GM21515 (cell line): ENCODE measurements around the gene CCNL1.

Experiments
- ATAC-seq: cut with Tn5 transposase; IDR thresholded peaks from one replicate; pipeline ENCODE4 v1.9.1; 2021; ENCODE audit not compliant: unreplicated experiment

The CCNL1 gene

GRCh38 chr3:157147099-157147803 is 12.7 kb downstream of the CCNL1 start:
- no peak for ATAC-seq

DNA sequence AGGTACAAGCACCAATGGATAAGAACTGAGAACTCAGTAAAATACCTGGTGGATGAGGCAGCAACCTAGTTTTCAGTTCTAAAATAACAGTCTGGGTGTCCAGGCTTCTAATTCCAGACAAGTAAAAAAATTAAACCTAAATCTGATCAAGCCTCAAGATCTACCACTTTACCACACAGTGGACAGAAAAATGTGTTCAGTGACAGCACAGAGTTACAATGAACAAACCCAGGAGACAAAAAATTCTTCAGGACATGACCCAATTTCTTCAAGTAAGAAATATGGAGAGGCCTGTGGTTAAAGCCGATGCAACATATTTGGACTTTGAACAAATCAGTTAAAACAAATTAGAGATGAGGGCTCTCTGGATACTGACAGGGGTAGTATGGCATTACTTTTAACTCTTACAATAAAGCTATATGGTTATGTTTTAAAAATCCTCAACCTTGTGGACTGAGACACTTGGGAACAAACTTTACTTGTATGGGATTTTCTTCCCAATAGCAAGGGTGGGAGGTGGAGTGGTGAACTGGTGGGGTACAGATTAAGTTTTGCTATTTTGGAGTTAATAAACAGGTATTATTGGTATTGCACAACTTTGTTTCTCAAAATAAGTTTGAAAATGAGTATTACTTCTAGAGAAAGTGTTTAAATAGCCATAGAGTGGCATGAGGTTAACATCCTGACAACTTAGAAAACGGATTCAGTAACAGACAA is 14.2 kb downstream of the CCNL1 start:
- ATAC-seq: no peak

GRCh38 chr3:157142315-157142714 is 17.6 kb downstream of the CCNL1 start:
- no peak for ATAC-seq

DNA sequence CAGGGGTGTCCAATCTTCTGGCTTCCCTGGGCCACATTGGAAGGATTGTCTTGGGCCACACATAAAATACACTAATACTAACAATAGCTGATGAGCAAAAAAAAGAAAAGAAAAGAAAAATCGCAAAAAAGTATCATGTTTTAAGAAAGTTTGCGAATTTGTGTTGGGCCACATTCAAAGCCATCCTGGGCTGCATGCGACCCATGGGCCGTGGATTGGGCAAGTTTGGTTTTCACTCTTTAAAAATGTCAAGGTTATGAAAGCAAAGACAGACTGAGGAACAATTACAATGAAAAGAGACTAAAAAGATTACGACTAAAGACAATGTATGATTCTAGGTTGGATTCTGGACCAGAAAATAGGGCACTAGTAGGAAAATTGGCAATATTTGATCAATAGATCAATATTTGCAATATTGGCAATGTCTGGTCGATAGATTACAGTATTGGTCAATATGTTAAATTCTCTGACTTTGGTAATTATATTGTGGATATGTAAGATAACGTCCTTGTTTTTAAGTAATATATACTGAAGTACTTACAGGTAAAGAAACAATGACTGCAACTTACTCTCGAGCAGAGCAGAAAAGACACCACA is 19.9 kb downstream of the CCNL1 start:
- no peak for ATAC-seq

DNA sequence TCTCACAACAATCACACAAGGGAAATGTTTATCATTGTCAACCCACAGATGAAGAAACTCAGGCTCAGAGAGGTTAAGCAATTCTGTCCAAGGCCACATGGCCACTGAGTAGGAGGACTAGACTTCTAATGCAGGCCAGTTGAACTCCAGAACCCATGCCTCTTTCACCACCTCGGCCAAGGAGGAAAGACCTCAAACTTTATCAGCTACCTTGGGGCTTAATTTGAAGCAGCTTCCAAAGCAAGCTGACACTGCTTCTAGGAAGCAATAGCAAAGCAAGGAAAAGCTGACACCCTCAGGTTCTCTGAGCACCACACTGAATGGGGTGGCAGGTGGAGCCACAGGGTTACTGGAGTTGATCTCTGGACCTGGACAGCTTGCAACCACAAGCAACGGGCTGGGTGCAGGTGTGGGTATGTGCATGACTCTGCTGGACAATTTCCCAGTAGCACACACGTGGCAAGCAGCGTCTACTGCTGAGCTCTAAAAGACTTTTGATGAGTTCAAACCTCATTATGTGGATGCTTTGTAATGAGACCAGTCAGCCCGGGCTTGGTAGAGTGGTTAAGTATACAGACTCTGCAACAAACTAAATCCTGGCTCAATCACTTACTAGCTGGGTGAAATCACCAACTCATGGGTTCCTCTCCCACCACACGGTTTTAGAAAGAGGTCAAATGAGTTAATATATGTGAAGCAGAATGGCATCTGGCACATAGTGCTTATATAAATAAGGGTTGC is 23.1 kb downstream of the CCNL1 start:
- ATAC-seq: no peak

DNA sequence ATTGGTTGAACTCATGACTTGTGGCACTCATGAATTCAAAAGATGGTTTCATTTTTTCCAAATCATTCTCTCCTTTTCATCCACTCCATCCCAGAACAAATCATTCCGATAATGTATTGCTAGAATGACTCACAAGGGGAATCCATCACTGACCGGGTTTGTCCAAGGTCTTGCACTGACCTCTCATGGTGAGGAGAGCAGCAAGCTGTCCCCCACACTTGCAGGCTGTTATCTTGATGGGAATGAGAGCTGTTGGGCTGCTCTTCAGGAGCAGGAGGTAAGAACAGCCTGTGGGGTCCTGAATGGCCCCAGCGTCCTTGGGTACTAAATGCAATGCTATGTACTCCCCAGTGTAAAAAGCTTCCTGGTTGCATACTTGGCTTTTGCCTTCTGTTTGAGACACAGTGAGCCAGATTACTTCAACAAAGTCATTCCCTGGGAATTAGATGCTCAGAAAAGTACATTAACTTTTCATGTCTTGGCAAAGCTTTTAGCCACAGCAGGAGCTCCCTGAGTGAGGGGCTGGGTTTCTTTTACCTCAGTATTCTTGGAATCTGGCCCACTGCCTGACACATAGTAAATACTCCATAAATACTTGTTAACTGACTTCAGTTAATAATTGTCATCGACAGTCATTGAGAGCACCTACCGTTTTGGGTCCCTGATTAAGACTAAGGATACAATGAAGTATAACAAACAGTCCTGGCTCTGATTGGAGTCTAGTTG is 24.1 kb downstream of the CCNL1 start:
- no peak for ATAC-seq

- peak; percentile 49 for ATAC-seq
Observed at GRCh38 chr3:157134620-157135191, 25.2 kb downstream of the CCNL1 start.

DNA sequence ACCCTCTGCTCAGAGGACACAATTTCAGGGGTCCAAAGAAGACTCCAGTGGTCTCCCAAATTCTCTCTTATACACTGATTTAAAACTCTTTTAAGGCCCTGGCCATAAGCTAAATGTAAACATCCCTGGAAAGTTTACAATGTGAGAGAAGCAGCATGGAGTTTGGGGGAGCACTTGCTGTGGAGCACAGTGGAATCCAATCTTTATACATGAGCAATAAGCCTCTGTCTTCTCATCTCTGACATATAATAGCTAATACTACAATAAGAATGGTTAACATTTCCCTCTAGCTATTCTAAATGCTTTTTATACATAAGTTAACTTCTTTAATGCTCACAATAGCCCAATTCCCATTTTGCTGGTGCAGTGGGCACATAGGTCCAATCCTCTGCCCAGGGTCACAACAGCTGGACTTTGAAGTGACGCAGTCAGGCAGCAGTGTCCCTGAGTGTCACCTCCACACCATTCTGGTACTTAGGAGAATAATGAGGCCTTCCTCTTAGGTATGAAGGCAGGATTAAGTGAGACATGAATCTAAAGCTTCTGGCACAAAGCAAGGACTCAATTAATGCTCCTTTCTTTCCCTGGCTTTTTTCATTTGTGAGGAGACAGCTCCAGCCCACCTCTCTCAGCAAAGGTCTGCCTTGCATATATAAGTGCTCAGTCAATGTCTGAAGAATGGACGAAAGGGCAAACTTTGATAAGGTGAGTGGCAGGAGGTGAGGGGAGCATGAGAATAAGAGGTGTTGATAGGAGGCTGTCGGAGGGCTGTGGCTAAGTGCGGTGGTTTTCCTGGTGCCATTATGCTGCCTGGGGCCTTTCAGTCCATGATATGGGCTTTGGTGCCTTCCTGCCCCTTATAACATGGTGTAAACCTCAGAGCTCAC is 26.3 kb downstream of the CCNL1 start:
- ATAC-seq: no peak

DNA sequence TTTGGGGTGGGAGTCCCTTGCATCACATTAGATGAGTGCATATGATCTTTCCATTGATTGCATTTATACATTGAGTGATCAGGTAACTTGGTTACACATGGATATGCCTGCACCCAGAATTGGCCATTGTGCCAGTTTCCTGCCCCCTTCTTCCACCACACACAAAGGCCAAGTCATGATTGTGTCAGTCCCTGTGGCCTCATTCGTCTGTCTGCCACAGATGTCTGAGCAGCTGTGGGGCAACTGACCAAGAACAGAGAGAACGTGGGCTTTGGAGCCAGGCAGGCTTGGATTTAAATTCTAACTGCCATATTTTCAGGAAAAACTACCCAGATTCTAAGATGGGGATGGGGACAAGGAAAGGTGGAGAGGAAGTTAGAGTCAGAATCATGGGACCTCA is 27.0 kb downstream of the CCNL1 start:
- ATAC-seq: no peak

DNA sequence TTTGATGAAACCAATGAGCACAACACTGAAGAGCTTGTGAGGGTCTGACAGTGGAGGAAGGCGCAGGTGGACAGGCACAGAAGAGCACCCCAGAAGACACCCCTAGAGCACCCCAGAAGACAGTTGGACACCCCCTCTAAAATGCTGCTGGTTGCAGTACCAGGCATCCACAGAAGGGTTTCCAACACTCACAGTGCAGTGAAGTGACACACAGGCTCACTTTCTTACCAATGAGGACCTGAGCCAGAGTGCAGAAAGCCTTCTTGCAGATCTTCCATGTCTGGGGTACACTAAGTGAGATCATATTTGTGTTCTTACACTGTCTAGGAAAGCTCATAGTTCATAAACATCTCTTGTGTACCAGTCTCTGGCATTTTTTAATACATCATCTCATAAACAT is 27.6 kb downstream of the CCNL1 start:
- no peak for ATAC-seq

DNA sequence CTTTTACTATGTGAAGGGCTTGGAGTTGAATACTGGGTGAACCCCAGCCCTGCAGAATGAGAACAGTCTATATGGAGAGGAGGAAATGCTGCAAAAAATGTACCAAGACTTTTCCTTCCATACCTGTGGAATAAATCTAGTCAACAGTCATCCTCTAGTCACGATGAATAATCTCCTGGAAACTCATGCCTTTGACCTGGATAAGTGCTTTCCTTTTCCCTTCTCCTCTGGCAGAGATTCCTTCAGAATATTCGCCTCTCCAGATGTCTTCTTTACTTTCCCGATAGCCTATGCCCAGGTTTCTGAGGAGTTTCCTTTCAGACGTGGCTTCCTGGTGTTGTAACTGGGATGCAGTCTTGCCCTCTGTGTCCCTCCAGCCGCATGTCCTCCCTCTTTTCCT is 28.1 kb downstream of the CCNL1 start:
- ATAC-seq: no peak

- no peak for ATAC-seq
Observed at GRCh38 chr3:157130467-157131251, 29.3 kb downstream of the CCNL1 start.

GRCh38 chr3:157129803-157130466 is 30.0 kb downstream of the CCNL1 start:
- ATAC-seq: no peak

DNA sequence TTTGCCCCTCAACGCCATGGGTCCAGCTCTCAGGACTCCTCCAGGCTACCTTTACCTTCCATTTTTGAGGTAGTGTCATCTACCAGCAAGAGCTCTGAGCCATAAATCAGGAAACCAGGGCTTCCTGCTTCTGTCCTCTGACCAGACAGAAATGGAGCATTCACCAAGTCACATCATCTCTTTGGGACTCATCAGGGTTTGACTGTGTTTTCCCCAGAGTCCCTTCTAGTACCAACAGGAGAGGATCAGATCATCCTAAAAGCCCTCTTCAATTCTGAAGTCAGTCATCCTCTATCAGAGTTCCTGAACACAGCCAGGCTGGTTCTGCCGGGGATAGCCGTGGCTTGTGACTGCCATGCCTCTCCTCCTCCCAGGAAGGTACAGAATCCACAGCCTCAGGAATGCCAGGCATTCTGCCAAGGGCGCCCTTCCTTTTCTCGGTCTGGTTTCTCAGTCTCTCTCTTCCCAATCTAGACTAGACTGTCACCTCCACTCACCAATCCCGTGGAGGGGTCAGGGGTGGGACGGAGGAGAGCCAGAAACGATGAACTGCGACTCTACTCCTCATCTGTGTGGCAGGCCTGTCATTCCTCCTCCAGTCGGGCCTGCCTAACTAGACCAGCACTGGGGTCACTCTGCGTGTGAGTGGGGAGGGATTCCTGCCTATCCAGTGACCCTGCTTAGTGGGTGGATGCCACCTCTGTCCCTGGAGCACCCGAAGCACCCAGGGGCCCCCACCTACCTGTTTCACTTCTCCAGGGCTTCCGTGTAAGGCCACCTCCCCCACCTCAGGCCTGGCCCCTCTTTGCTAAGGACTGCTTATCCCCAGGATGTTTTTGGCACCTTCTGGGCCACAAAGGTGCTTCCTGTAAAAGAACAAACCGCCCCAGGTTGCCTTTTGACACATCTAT is 30.9 kb downstream of the CCNL1 start:
- ATAC-seq: no peak

GRCh38 chr3:157127831-157128767 is 31.8 kb downstream of the CCNL1 start:
- no peak for ATAC-seq

DNA sequence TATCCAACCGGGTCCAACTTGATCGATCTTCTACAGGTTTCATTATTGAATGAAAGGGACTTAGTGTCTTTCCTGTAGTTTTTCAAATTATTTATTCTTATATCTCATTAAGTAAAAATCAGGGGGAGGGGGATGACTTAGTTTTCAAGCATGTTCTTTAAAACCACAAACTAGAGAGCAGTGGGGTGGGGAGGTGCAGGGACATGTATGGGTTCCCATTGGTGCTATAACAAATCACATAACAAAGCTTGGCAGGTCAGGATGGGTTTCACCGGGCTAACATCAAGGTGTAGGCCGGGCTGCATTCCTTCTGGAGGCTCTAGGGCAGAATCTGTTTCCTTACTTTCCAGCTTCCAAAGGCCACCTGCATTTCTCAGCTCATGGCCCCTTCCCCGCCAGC is 32.7 kb downstream of the CCNL1 start:
- no peak for ATAC-seq
